K562 (cell line): ENCODE results near the gene DYNLT4.
A peak's percentile ranks its signal among the peaks of the same experiment; 100 is the strongest.

Experiments
- HDAC8 ChIP-seq: fragments of 450-650 bp; IDR thresholded peaks from 2 replicates; pipeline ENCODE4 v1.6.1; 2016; ENCODE audit warnings: mild to moderate bottlenecking, missing genetic modification characterization, moderate library complexity, missing compliant biosample characterization
- MBD2 ChIP-seq: sonication (generic); IDR thresholded peaks from 2 replicates; pipeline ENCODE4 v1.6.1; 2016; ENCODE audit warnings: low read depth, borderline replicate concordance
- MXI1 ChIP-seq: IDR thresholded peaks from 2 replicates; pipeline ENCODE4 v1.6.1; 2011; ENCODE audit warnings: low read depth, mild to moderate bottlenecking, improper control_type of control experiment, low read length
- RAD21 ChIP-seq, 2 experiments: fragments of 250-450 bp in 1 of 2; fragments of 450-650 bp in 1 of 2; sonication (Bioruptor Pico) in 1 of 2; formaldehyde crosslinking in 1 of 2; IDR thresholded peaks in 1 of 2; conservative IDR thresholded peaks in 1 of 2; 2 replicates each; pipeline versions ENCODE4 v1.4.0 to v1.8.0; 2020 to 2022; ENCODE audit warnings: mild to moderate bottlenecking in 2 of 2, moderate library complexity in 1 of 2
- RBFOX2 ChIP-seq: fragments of 200-400 bp; formaldehyde crosslinking; IDR thresholded peaks from 2 replicates; pipeline ENCODE4 v1.6.1; 2017; ENCODE audit warnings: low read depth, mild to moderate bottlenecking, low read length, moderate library complexity
- ZFP36 ChIP-seq: fragments of 150-350 bp; IDR thresholded peaks from 2 replicates; pipeline ENCODE4 v1.6.1; 2018; ENCODE audit warnings: low read length, low read depth; ENCODE audit not compliant: partially characterized antibody

GRCh38 chr1:44807364-44808062 lies 362 bp upstream of the DYNLT4 start:
- TF ChIP-seq HDAC8 (tag): peak; percentile 92
- peak; percentile 94 for TF ChIP-seq MXI1
- peak; percentile 77 for TF ChIP-seq RBFOX2
- TF ChIP-seq ZFP36: peak; percentile 34
- peak; percentile 48; the same call in 1 of the 2 replicates for TF ChIP-seq MBD2
- peak; percentile 9 to 20; a peak in 3 of 4 replicates for TF ChIP-seq RAD21 (CRISPR knock-in tag; conservative IDR thresholded peaks at IDR 0.05 in 1 of 2, IDR thresholded peaks at IDR 0.05 in 1 of 2)
